ENCODE measurements around the gene GNL3. TPM values are rescaled to one million over a fixed set of nuclear protein-coding genes. Genes with fewer than 3 reads are reported as not detected.

GNL3 gene
- polyA plus RNA-seq, 2 of the 4 experiments (the other 2 are of a cell fraction) = 125 to 139 TPM

DNA sequence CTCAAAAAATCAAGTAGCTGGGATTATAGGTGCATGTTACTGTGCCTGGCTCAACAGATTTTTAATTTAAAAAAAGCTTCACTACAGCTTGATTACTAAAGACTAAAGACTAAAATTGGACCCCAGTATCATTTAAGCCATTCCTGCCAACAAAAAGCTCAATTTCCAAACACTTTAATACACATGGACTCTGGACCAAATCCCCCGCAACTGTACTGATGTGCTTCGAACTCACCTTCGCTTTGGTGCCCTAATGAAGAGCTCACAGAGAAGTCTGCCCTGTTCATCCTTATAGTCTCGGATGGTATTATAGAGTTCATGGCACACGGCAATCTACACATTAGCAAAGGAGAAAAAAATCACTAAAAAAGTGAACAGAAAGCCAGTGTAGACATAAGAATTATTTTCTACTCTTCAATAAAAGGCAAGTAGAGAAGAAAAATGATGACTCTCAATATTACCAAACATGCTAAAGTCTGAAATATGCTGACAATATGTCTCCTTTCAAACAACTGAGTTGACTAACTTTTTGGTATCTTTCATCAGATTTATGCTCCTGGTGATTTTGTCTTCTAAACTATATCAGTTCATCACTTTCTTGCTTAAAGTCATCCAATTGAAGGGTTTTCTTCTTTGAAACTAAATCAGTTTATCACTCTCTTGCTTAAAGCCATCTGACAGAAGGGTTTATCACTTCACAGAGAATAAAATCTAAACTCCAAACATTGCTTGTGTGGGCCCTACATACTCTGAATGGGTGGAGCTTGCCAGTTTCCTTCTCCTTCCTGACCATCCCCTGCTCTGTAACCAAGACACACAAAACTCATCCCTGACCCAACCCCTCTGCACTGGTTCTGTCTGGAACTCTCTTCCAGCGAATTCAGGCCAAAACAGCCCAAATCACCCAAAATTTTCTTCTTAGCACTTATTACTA is 7.3 kb upstream of the GNL3 start (continued):
- no peak for TF ChIP-seq BHLHE40 (IDR thresholded peaks at IDR 0.05; ENCODE audit: low read depth, low read length)

DNA sequence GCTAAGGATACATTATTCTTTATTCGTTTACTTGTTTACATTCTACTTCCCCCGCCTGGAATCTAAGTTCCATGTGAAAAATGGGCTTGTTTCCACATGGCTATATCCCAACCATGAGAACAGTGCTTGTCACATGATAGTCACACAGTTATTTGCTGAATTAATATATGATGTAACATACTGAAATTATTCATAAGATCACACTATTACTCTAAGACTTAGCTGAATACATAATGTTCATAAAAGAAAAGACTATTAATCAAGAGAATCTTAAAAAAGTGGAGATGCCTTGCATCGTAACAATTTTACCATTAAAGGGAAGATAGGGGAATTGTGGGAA is 6.7 kb upstream of the GNL3 start:
- no peak overlapping the region for H3K4me3 ChIP-seq
- CTCF ChIA-PET = interaction anchor here (1.3 kb wide), 1 partner anchor 207 kb away, joined by 4 read pairs; no protein-coding TSS in a partner anchor
- H3K4me2 ChIP-seq = no peak overlapping the region
- FAIRE-seq = no peak
- peaks cover 27% of the 10 kb centered on the region; the same call in 2 of the 3 replicates for H3K4me1 ChIP-seq
- H3K9me3 ChIP-seq = no peaks in the 10 kb centered on the region
- TF ChIP-seq, protein P1, sequence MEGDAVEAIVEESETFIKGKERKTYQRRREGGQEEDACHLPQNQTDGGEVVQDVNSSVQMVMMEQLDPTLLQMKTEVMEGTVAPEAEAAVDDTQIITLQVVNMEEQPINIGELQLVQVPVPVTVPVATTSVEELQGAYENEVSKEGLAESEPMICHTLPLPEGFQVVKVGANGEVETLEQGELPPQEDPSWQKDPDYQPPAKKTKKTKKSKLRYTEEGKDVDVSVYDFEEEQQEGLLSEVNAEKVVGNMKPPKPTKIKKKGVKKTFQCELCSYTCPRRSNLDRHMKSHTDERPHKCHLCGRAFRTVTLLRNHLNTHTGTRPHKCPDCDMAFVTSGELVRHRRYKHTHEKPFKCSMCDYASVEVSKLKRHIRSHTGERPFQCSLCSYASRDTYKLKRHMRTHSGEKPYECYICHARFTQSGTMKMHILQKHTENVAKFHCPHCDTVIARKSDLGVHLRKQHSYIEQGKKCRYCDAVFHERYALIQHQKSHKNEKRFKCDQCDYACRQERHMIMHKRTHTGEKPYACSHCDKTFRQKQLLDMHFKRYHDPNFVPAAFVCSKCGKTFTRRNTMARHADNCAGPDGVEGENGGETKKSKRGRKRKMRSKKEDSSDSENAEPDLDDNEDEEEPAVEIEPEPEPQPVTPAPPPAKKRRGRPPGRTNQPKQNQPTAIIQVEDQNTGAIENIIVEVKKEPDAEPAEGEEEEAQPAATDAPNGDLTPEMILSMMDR (IDR thresholded peaks at IDR 0.05) = no peak
- TF ChIP-seq SMC3 (IDR thresholded peaks at IDR 0.05) = no peak
- TF ChIP-seq CBX8 (IDR thresholded peaks at IDR 0.05) = no peak
- no peak for TF ChIP-seq HOXB5 (CRISPR knock-in tag; IDR thresholded peaks at IDR 0.05)
- no peak for TF ChIP-seq CEBPB (IDR thresholded peaks at IDR 0.05)
- TF ChIP-seq, protein P2, sequence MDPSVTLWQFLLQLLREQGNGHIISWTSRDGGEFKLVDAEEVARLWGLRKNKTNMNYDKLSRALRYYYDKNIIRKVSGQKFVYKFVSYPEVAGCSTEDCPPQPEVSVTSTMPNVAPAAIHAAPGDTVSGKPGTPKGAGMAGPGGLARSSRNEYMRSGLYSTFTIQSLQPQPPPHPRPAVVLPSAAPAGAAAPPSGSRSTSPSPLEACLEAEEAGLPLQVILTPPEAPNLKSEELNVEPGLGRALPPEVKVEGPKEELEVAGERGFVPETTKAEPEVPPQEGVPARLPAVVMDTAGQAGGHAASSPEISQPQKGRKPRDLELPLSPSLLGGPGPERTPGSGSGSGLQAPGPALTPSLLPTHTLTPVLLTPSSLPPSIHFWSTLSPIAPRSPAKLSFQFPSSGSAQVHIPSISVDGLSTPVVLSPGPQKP (IDR thresholded peaks at IDR 0.05; ENCODE audit: low read depth, low read length) = no peak
- TF ChIP-seq RAD21 (conservative IDR thresholded peaks at IDR 0.05 in 1 of 2, IDR thresholded peaks at IDR 0.05 in 1 of 2) = no peak
- WGBS (ENCODE audit: missing lambda C conversion rate) = 91% methylated on average over 3 of the region's 3 CpGs
- DNase-seq (ENCODE audit: low read depth in 1 of 2, low spot score in 1 of 2) = no peak
- peak overlapping the region; percentile 18 to 33; a peak in 2 of 6 replicates for H3K27ac ChIP-seq
- no peak for ATAC-seq
- POLR2A ChIA-PET = interaction anchor here (0.7 kb wide), 1 partner anchor 9 kb away, joined by 3 read pairs; no protein-coding TSS in a partner anchor

DNA sequence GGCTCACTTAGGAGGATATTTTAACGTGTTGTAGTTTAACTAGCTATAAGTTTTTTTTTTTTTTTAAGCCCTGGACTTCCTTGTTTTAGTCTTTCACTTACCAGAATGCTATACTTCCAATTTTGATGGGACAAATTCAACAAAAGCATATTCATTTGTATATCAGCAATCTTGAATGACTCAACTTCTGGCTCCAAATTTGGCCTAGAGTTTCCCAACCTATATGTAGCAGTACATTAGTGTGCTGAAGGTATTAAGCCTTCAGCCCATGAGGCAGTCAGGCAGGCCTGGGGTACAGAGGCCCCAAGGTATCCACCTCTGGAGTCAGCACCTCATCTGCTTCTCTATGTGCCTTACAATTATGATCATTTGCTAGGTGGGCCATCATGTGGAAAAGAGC is 6.0 kb upstream of the GNL3 start:
- H3K27ac ChIP-seq = peak overlapping the region in 1 of 2 experiments; percentile 33; a peak in 1 of 6 replicates
- H3K4me3 ChIP-seq = no peak overlapping the region
- ATAC-seq (no peak), DNase-seq (ENCODE audit: low read depth in 1 of 2, low spot score in 1 of 2) (no peak), FAIRE-seq (no peak)
- peaks cover 33% of the 10 kb centered on the region; the same call in 2 of the 3 replicates for H3K4me1 ChIP-seq
- ChIA-PET POLR2A (interaction anchor here (0.7 kb wide), 1 partner anchor 10 kb away, joined by 3 read pairs; no protein-coding TSS in a partner anchor), CTCF (interaction anchor here (1.3 kb wide), 1 partner anchor 207 kb away, joined by 4 read pairs; no protein-coding TSS in a partner anchor)
- TF ChIP-seq FOSL2 (IDR thresholded peaks at IDR 0.05) (no peak), FOSL2 (CRISPR knock-in tag; IDR thresholded peaks at IDR 0.05) (no peak), HDAC2 (IDR thresholded peaks at IDR 0.05) (no peak), ZC3H11A (IDR thresholded peaks at IDR 0.05) (no peak), RCOR1 (IDR thresholded peaks at IDR 0.05; ENCODE audit: low read depth, low read length) (no peak)
- H3K4me2 ChIP-seq = no peak overlapping the region
- WGBS (ENCODE audit: missing lambda C conversion rate) = 95% methylated on average over 1 of the region's 1 CpG
- no peaks in the 10 kb centered on the region for H3K9me3 ChIP-seq

DNA sequence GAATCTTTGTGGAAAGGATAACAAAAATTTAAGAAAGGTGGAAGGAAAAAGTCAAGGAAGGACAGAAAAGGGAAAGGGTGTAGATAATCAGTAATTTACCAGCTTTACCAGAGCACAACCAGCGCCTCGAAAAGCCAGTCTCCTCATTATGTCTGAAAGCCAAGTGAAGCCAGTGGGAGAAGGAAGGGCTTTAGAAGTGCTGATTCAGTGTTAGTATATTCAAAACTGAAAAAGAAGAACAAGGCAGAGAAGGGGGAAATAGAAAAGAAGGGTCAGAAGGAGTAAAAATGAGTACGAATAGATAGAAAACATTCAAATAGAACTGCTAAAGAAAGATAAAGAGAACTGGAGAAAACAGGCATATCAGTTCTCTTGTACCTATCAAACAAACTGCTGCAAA is 4.2 kb upstream of the GNL3 start:
- CTCF ChIA-PET = interaction anchor here (1.5 to 2.0 kb wide), 2 partner anchors 140 to 209 kb away, joined by 3 to 6 read pairs; no protein-coding TSS in a partner anchor

More for the DNA sequence above, 4.2 kb upstream of the GNL3 start:
- Histone ChIP-seq H3K4me1 (peaks cover 33% of the 10 kb centered on the region; the same call in 2 of the 3 replicates), H3K27ac (no peak overlapping the region), H3K4me2 (no peak overlapping the region), H3K4me3 (no peak overlapping the region), H3K9me3 (no peaks in the 10 kb centered on the region)
- 82% methylated on average over 3 of the region's 3 CpGs for WGBS (ENCODE audit: missing lambda C conversion rate)
- no peak for ATAC-seq
- TF ChIP-seq NFE2L2 (conservative IDR thresholded peaks at IDR 0.05; ENCODE audit: low read length) (no peak), MAFK (IDR thresholded peaks at IDR 0.05; ENCODE audit: partially characterized antibody) (peak; percentile 5)
- DNase-seq (ENCODE audit: low read depth in 1 of 2, low spot score in 1 of 2) = no peak
- POLR2A ChIA-PET = no interaction called here
- FAIRE-seq = no peak

All from A549 (cell line).